DOHH2 (cell line): ENCODE measurements around the gene COG1.

ENCODE experiments used
- H3F3A ChIP-seq: fragments of 200-600 bp; sonication (generic), shearing (Covaris generic); 2 replicates; pipeline ENCODE4 v1.6.0; 2016; ENCODE audit warnings: antibody characterized with exemption, mild to moderate bottlenecking; ENCODE audit not compliant: control insufficient read depth, insufficient read depth
- H3K27ac ChIP-seq: fragments of 200-600 bp; sonication (generic); 2 replicates; pipeline ENCODE4 v1.5.1; 2014; ENCODE audit warnings: low read depth, mild to moderate bottlenecking, low read length, moderate library complexity
- H3K27me3 ChIP-seq: fragments of 200-600 bp; sonication (generic); 2 replicates; pipeline ENCODE4 v1.6.1; 2014; ENCODE audit warnings: mild to moderate bottlenecking, low read length, mixed read lengths; ENCODE audit not compliant: control insufficient read depth
- H3K36me3 ChIP-seq: fragments of 200-600 bp; sonication (generic); 2 replicates; pipeline ENCODE4 v1.6.1; 2014; ENCODE audit warnings: mild to moderate bottlenecking, low read length, moderate library complexity, mixed read lengths; ENCODE audit not compliant: control insufficient read depth
- H3K4me1 ChIP-seq: fragments of 200-600 bp; sonication (generic); 2 replicates; pipeline ENCODE4 v1.6.1; 2014; ENCODE audit warnings: mild to moderate bottlenecking, low read length, mixed read lengths; ENCODE audit not compliant: control insufficient read depth
- H3K4me2 ChIP-seq: fragments of 200-600 bp; sonication (generic); 2 replicates; pipeline ENCODE4 v1.6.0; 2014; ENCODE audit warnings: mild to moderate bottlenecking, low read length, moderate library complexity
- H3K4me3 ChIP-seq: fragments of 200-600 bp; sonication (generic); 2 replicates; pipeline ENCODE4 v1.5.1; 2014; ENCODE audit warnings: mild to moderate bottlenecking, low read length, mixed read lengths
- H3K79me2 ChIP-seq: fragments of 200-600 bp; sonication (generic); 2 replicates; pipeline ENCODE4 v1.6.1; 2014; ENCODE audit warnings: mild to moderate bottlenecking, low read length, mixed read lengths; ENCODE audit not compliant: control insufficient read depth
- H3K9me2 ChIP-seq: fragments of 200-600 bp; sonication (generic); replicated peaks from 2 replicates; pipeline ENCODE4 v1.6.1; 2014; ENCODE audit warnings: mild to moderate bottlenecking, low read length, mixed read lengths; ENCODE audit not compliant: control insufficient read depth
- H3K9me3 ChIP-seq: fragments of 200-600 bp; sonication (generic); 2 replicates; pipeline ENCODE4 v1.6.1; 2014; ENCODE audit warnings: antibody characterized with exemption, low read length, mixed read lengths; ENCODE audit not compliant: control insufficient read depth, insufficient read depth
- H4K20me1 ChIP-seq: fragments of 200-600 bp; sonication (generic); 2 replicates; pipeline ENCODE4 v1.6.0; 2014; ENCODE audit warnings: low read depth, mild to moderate bottlenecking, antibody characterized with exemption, low read length, moderate library complexity; ENCODE audit not compliant: control insufficient read depth, insufficient read depth
- EZH2phosphoT487 ChIP-seq: fragments of 200-600 bp; sonication (generic); IDR thresholded peaks from 2 replicates; pipeline ENCODE4 v1.6.1; 2017; ENCODE audit warnings: borderline replicate concordance, mild to moderate bottlenecking, antibody characterized with exemption, low read length, moderate library complexity, mixed read lengths
- TF ChIP-seq, protein P1 (sequence below): fragments of 200-600 bp; sonication (generic); IDR thresholded peaks from one replicate; pipeline ENCODE4 v1.5.1; 2014; ENCODE audit warnings: antibody characterized with exemption, mild to moderate bottlenecking, low read depth, low read length; ENCODE audit not compliant: poor library complexity, severe bottlenecking

The COG1 gene

DNA sequence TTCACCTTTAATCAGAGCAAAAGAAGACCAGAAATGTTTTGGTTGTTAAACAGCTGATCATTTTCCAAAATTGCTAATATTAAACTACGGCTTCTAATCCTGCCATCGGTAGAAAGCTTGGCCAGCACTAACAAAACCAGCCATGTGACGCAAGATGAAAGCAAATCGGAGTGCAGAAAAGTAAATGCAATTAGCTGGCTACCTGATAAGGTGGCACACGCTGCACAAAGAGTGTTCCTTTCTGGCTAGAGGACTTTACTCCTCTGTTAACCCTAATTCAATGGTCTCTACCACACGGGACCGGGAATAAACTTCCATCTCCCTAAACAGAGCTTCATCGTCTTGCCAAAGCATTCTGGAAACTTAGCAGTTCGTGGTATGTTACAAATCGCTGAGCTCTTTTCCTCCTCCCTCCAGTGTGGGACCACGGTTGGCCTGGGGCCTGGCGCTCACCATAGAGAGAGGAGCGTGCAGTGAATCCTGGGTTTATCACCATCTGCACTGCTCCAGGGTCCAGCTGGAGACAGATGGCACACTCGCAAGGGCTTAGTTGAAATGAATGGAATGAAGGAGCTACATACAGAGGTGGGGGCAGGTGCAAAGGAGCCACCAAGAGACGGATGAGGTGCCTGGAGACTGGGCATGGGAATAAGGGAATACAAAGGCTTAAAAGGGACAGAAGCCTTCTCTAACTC, 10.1 kb upstream of the COG1 start:
- no peaks in the 10 kb centered on the region for H3K36me3 ChIP-seq
- no peak overlapping the region for H3K4me3 ChIP-seq
- no peak for TF ChIP-seq EZH2phosphoT487
- TF ChIP-seq, protein P1, sequence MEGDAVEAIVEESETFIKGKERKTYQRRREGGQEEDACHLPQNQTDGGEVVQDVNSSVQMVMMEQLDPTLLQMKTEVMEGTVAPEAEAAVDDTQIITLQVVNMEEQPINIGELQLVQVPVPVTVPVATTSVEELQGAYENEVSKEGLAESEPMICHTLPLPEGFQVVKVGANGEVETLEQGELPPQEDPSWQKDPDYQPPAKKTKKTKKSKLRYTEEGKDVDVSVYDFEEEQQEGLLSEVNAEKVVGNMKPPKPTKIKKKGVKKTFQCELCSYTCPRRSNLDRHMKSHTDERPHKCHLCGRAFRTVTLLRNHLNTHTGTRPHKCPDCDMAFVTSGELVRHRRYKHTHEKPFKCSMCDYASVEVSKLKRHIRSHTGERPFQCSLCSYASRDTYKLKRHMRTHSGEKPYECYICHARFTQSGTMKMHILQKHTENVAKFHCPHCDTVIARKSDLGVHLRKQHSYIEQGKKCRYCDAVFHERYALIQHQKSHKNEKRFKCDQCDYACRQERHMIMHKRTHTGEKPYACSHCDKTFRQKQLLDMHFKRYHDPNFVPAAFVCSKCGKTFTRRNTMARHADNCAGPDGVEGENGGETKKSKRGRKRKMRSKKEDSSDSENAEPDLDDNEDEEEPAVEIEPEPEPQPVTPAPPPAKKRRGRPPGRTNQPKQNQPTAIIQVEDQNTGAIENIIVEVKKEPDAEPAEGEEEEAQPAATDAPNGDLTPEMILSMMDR, result no peak
- no peaks in the 10 kb centered on the region for H3K9me3 ChIP-seq
- no peaks in the 10 kb centered on the region for H3K4me1 ChIP-seq
- H3F3A ChIP-seq, result no peaks in the 10 kb centered on the region
- H3K9me2 ChIP-seq, result no peaks in the 10 kb centered on the region
- H3K27me3 ChIP-seq, result no peaks in the 10 kb centered on the region
- no peak overlapping the region for H3K4me2 ChIP-seq
- H4K20me1 ChIP-seq, result no peaks in the 10 kb centered on the region
- no peak overlapping the region for H3K27ac ChIP-seq
- no peaks in the 10 kb centered on the region for H3K79me2 ChIP-seq

DNA sequence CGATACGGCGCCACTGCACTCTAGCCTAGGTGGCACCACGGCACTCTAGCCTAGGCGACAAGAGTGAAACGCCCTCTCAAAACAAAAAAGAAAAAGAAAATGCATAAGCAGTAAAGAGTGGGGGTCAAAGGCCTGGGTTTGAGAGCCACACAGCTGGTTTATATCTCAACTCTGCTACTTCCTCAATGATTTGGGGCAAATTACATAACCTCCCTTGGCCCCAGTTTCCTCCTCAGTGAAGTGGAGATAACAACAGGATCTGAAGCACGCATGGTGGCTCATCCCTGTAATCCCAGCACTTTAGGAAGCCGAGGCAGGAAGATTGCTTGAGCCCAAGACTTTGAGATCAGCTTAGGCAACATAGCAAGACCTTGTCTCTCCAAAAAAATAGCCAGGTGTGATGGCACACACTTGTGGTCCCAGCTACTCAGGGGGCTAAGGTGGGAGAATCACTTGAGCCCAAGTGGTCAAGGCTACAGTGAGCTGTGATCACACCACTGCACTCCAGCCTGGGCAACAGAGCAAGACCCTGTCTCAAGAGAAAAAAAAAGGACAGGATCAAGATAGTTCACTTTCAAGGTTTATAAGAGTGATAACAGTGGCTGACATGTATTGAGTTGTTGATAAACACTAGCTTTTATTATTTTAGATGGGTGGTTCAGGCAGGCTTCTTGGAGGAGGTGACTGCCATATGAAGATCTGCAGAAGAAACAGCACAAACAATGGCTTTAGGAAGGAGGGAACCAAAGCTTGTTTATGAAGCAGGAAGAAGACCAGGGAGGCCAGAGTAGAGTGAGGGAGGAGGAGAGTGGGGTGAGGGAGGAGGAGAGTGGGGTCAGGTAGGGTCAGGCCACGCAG, 8.5 kb upstream of the COG1 start:
- H3K79me2 ChIP-seq, result peaks cover 5% of the 10 kb centered on the region
- no peaks in the 10 kb centered on the region for H3K9me3 ChIP-seq
- no peaks in the 10 kb centered on the region for H4K20me1 ChIP-seq
- H3K4me1 ChIP-seq, result no peaks in the 10 kb centered on the region
- H3K4me3 ChIP-seq, result no peak overlapping the region
- H3F3A ChIP-seq, result no peaks in the 10 kb centered on the region
- H3K9me2 ChIP-seq, result no peaks in the 10 kb centered on the region
- H3K27me3 ChIP-seq, result no peaks in the 10 kb centered on the region
- no peak overlapping the region for H3K4me2 ChIP-seq
- H3K36me3 ChIP-seq, result peaks cover 6% of the 10 kb centered on the region
- TF ChIP-seq, protein P1, result no peak
- no peak for TF ChIP-seq EZH2phosphoT487
- no peak overlapping the region for H3K27ac ChIP-seq

DNA sequence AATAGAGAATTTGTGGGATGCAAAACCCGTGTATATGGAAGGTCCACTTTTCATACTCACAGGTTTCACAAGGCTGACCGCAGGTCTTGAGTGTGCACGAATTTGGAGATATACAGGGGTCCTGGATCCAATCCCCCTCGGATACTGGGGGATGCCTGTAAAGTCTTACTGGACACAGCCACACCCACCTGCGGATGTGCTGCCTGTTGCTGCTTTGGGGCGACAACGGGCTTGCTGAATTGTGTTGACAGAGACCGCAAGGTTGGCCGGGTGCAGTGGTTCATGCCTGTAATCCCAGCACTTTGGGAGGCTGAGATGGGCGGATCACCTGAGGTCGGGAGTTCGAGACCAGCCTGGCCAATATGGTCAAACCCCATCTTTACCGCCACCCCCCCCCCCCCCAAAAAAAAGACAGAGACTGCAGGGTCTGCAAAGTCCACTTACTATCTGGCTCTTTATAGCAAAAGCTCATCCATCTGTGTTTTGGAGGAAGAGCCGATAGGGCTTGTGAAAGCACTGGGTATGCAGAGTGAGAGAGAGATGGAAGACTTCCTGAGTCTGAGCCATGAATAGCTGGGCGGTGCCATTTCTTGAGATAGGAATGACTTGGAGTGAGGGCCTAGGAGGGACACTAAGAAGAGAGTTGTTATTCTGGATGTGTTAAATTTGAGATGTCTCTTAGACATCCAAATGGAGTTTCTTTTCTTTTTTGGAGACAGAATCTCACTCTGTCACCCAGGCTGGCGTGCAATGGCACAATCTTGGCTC, 6.4 kb upstream of the COG1 start:
- Histone ChIP-seq H3K27ac (no peak overlapping the region), H4K20me1 (no peaks in the 10 kb centered on the region), H3K36me3 (peaks cover 14% of the 10 kb centered on the region), H3K4me2 (no peak overlapping the region), H3K27me3 (no peaks in the 10 kb centered on the region), H3K79me2 (peaks cover 24% of the 10 kb centered on the region), H3K9me2 (no peaks in the 10 kb centered on the region), H3K4me3 (no peak overlapping the region), H3F3A (no peaks in the 10 kb centered on the region), H3K4me1 (peaks cover 8% of the 10 kb centered on the region), H3K9me3 (no peaks in the 10 kb centered on the region)
- TF ChIP-seq, protein P1, result no peak
- TF ChIP-seq EZH2phosphoT487, result no peak
